HG03175 (cell line): ENCODE results near the gene LDLRAD2.
"Not testable (repeated sequence)": the region's sequence is repeated elsewhere in the genome, so short reads cannot be mapped to it uniquely, and the experiment has no call there.

Source experiments
- ATAC-seq: cut with Tn5 transposase; IDR thresholded peaks from one replicate; pipeline ENCODE4 v1.9.1; 2021; ENCODE audit warnings: mild to moderate bottlenecking, moderate library complexity; ENCODE audit not compliant: unreplicated experiment

LDLRAD2 gene

DNA sequence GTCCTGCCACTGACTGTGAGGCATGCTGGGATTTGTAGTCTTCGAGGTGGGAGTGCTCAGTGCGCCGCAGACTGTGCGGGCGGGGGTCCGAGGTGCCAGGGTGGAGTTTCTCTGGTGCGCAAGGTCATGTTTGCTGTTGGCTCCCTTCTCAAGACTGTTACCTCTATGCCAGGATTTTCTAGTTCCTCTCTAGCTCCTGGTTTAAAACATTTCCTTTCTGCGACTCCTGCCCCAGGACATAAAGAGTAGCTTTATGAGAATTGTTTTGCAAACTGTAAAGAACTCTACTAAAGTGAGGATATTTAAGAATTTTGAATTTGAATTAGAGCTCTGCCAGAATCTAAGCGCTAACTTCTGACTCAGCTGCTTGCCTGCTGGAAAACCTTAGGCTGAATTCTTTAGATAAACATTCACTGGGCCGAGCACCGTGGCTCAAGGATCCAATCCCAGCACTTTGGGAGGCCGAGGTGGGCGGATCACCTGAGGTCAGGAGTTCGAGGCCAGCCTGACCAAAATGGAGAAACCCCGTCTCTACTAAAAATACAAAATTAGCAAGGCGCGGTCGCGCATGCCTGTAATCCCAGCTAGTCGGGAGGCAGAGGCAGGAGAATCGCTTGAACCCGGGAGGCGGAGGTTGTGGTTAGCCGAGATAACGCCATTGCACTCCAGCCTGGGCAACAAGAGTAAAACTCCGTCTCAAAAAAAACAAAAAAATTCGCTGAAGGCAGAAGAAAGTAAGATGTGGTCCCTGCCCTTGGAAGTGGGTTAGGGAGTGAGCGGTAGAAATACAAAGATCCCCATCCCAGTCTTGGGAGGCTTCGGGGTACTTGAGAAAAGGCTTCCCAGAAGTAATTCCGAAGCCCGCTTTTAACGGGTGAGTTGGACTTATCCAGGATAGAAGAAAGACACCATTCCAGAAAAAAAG is 28.1 kb upstream of the LDLRAD2 start:
- ATAC-seq, result no peak

DNA sequence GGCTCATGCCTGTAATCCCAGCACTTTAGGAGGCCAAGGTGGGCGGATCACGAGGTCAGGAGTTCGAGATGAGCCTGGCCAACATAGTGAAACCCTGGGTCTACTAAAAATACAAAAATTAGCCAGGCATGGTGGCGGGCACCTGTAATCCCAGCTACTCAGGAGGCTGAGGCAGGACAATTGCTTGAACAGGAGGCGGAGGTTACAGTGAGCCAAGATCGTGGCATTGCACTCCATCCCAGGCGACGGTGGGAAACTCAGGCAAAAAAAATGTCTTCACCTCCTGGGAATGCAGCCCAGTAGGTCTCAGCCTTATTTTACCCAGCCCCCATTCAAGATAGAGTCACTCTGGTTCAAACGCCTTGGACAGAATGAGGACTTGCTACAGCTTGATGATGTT is 26.3 kb upstream of the LDLRAD2 start:
- not testable (repeated sequence) for ATAC-seq

DNA sequence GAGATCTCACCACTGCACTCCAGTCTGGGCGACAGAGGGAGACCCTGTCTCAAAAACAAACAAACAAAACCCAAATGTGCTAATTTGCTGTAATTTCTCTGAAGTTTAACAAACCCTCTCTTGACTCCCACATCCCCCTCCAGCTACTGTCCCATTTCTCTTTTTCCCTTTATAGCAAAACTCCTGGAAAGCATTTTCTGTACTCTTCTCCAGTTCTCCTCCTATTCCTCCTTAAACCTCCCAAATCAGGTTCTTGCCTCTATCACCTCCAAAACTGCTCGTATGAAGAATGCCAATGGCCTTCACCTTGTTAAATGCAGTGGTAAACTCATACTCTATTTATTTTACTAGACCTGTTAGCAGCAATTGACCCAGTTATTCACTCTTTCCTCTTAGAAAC is 25.4 kb upstream of the LDLRAD2 start:
- no peak for ATAC-seq

DNA sequence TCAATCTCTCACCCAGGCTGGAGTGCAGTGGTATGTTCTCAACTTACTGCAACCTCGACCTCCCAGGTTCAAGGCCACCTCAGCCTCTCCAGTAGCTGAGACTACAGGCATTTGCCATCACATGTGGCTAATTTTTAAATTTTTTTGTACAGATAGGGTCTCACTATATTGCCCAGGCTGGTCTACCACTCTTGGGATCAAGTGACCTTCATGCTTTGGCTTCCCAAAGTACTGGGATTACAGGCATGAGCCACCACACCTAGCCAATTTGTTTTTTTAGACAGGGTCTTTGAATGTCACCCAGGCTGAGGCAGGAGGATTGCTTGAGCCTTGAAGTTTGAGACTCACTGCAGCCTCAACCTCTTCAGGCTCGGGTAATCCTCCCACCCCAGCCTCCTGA is 19.0 kb upstream of the LDLRAD2 start:
- ATAC-seq, result no peak

DNA sequence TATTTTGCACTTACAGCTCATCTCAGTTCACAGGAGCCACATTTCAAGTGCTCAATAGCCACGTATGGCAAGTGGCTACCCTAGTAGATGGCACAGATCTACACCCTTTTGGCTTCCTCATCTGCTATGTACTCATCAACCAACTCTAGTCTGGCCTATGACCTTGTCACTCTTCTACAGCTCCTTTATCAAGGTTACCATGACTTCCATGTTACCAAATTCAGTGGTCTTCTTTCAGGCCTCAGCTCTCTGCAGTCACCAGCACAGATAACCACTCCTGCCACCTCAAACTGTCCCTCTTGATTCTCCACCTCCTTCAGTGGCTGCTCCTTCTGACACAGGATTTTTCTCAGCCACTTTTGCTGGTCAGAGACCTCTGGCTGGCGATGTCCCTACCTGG is 17.4 kb upstream of the LDLRAD2 start:
- no peak for ATAC-seq

DNA sequence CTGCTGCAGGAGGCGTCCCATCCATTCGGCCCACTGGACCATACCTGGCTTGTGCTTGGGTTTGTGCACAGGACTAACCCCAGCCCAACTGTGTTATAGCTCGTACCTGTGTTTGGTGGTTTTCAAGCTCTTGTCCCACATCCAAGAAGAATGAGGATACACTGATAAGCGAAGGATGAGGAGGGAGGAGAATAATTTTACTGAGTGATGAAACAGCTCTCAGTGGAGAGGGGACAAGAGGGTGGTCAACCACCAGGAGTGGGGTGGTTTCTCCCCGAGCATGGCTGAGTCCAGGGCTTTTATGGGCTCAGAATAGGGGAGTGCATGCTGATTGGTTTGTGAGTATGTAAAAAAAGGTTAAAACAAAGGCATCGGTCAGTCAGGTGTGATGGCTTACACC is 17.0 kb upstream of the LDLRAD2 start:
- ATAC-seq, result no peak

DNA sequence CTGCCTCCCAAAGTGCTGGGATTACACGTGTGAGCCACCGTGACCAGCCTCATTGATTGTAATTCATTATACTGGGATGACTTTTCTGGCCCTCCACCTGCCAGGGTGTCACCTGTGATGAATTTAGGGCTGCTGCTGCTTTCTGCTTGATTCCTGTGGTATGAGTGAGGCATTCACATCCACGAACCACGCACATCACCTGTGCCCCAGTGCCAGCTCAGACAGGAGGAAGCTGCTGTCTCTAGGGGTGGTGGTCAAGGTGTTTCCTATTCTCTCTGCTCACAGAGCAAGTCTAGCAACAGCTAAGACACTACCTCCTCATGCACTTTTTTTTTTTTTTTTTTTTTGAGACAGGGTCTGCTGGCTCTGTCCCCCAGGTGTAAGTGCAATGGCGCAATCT is 12.3 kb upstream of the LDLRAD2 start:
- ATAC-seq, result no peak

DNA sequence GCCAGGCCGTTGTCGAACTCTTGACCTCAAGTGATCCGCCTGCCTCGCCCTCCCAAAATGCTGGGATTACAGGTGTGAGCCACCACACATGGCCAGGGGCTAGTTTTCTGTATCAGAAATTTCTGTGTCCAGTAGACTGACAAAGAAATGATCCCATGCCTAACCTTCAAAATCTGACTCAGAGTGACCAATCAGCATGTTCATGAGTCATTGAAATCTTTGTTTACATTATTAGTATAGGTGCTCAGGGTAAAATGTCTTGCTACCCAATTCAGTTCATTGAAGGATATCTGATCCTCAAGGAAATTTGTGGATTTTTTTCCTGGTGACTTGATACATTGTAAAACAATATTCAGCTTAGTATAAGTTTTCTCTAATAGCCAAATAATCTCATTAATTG is 11.0 kb upstream of the LDLRAD2 start:
- no peak for ATAC-seq

DNA sequence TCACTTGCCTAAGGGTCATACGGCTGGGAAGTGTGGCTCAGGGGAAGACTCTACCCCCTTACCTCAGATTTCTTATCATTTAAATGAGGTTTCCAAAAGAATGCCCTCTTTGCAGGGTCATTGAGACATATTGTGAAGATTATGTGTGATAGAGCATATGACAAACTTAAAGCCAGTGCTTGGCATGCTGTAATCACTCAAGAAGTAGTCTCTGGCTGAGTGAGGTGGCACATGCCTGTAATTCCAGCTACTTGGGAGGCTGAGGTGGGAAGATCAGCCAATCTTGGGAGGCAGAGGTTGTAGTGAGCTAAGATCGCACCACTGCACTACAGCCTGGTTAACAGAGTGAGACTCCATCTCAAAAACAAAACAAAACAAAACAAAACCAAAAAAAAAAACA is 7.5 kb upstream of the LDLRAD2 start:
- no peak for ATAC-seq

DNA sequence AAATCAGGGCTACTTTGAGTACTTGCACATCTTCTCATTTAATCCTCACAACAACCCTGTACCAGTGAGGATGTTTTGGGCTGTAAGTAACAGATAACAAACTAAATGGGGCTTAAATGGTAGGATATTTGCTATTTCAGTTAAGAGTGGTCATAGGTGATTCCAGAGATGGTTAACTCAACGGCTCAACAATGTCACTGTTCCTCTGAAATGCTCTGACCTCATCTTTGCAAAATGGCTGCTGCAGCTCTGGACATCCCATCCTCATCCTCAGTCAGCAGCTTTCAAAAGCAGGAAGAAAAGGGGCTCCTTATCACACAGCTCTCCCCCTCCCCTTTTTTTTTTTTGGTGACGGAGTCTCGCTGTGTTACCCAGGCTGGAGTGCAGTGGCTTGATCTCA is 1.5 kb downstream of the LDLRAD2 start:
- ATAC-seq, result no peak

DNA sequence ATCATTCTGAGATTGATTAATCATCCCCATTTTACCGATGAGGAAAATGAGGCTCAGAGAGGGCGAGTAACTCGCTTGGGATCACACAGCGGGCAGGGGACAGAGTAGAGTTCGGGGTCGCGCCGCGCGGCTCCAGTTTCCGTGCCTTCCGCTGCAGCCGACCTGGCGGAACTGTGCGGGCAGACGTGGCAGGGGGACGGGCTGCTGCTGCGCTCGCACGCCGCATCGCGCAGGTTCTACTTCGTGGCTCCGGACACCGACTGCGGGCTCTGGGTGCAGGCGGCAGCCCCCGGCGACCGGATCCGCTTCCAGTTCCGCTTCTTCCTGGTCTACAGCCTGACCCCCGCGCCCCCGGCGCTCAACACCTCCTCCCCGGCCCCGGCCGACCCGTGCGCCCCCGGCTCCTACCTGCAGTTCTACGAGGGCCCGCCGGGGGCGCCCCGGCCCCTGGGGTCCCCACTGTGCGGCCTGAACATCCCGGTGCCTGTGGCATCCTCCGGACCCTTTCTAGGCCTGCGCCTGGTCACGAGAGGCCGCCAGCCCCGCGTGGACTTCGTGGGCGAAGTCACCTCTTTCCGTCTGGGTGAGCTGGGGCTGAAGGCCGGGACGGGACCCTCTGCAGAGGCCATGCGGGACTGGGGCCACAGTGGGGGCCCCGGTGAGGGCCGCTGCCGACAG is 2.3 kb downstream of the LDLRAD2 start:
- no peak for ATAC-seq

DNA sequence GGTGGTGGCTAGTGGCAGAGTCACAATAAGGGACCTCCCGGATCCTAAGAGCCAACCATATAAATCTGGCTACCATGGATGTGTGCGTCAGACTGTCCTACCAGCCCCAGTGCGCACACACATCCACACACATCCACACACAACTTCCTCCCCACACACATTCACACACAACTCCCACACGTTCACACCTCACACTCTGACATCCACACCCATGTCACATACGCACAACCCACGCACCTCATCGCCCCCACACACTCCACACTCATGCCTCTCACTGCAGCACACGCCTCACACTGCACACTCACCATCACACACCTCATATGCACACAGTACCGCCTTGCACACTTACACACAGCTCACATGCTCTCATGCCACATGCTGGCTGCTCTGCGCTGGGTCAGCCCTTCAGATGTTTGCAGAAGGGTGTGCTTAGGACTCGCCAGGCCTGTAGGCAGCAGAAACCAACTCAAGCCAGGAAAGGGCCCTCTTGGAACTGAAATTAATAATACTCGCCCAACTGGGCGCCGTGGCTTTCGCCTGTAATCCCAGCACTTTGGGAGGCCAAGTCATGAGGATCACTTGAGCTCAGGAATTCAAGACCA is 3.0 kb downstream of the LDLRAD2 start:
- ATAC-seq, result no peak

DNA sequence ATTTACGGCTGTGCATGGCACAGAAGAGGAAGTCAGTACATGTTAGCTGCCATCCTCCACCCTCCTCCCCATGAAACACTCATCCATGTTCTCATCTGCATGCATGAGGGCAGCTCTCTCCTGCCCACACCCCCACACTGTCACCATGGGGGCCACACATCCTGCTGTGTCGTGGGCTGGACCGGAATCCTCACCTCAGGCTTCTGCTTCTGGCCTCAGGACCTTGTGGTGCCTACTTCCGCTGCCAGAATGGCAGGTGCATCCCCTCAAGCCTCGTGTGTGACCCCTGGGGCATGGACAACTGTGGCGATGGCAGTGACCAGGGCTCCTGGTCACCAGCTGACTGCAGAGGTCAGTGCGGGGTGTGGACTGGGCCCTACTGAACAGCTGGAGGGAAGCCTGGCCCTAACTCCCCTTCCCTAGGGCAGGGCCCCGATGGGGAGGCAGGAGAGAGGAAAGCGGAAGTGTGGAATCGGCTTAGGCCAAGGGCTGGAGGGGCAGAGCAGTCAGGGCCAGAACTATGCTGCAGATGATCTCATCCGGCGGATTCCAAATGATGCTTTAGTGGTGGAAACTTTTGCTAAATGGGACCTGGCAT is 3.8 kb downstream of the LDLRAD2 start:
- no peak for ATAC-seq

DNA sequence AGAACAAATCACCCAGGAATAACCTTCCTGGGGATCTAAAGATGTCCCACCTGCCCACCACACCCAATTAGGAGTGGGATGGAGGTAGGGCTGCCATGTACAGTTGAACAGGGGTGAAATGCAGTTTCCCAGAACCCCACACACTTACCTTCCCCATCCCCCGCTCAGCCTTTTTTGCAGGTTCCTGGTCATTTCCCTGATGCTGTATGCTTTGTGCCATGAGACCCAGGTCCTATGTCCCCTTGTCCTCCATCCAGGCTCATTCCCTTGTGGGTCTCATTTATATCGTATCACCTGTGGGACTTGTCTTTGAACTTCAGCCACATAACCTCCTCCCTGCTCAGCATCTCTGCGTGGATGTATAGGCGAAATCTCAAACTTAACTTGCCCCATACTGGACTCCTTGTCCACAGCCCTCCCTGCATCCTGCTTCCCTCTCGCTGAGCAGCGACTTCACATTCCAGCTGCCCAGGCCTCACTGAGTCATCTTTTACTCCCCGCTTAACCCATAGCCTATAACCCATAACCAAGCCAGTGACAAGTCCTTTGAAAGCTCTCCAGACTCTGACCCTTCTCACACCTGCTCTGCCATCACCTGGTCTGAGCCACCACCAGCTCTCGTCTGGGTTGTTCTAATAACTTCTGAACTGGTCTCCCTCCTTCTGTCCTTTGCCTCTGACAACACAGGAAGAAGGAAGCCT is 4.7 kb downstream of the LDLRAD2 start:
- ATAC-seq, result no peak

DNA sequence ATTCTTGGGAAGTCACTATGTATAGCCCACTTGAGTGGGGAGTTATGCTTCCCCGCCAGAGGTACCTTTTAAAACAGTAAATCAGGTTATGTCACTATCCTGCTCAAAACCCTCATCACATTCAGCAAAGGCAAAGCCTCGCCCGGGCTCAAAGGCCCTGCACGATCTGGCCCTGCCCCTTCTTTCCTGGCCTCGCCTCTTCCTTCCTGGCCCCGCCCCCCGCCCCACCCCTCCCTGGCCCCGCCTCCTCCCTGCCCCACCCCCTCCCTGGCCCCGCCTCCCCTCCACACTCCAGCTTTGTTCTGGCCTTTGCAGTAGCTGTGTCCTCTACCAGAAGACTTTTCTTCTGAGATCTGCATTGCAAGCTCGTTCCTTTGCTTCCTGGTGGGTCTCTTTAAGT is 6.6 kb downstream of the LDLRAD2 start:
- ATAC-seq, result no peak

DNA sequence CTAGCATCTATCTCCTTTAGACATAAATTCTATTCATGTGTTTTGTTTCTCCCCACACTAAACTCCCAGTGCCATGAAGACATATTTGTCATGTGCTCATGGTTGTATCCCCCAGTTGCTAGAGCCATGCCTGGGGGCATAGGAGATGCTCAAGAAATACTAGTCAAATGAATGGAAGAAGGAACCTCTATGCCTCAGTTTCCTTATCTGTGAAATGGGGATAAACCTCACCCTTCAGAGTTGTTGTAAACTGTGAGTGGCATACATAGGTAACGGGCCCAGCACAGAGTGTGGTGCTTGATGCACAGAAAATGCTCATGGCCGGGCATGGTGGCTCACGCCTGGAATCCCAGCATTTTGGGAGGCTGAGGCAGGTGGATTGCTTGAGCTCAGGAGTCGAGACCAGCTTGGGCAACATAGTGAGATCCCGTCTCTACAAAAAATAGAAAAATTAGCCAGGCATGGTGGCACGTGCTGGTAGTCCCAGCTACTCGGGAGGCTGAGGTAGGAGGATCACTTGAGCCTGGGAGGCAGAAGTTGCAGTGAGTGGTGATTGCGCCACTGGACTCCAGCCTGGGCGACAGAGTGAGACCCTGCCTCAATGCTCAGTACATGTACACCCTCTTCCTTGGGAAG is 8.7 kb downstream of the LDLRAD2 start:
- ATAC-seq, result no peak

DNA sequence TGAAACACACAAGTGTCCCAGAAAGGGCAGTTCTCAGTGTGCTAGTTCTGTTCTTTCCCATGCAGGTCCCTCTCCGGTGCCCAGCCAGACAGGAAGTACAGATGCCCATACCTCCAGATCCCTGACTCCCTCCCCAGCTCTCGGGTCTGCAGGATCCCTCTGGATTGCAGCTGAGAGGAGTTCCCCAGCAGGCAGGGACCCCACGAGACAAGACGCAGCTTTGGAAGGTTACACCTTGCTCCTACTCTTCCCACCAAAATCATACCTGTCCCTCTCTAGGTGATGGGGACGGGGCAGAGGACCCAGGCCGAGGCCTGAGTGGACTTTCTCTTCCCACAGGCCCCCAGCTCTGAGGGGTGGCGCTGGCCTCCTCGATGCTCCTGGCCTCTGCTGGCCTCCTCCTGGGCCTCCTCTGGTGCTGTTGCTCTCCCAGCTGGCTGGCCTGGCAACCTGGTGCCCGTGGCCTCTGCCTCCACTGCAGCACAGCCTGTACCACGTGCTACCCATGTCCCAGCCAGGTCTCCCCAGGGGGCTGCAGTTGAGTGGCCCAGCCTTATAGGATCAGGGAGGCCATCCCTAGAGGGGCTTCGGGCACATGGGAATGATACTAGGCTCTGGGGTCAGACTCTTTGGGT is 9.4 kb downstream of the LDLRAD2 start:
- no peak for ATAC-seq

DNA sequence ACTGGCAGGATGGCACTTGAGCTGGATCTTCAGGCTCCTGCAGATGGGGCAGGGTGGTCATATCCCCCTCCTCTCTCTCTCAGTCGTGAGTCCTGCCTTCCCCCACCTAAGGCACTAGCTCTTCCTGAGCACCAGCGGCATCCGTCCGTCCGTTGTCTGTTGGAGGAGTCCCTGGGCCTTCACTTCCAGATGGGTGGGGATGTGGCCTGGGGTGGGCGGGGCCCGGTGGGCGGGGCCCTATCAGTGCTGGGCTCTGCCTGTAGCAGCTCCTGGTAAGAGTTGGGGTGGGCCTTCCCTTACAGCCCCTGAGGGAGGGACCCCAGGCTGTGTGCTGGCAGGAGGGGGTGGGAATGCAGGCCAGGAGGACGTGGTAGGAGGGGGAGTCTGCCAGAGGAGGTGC is 10.3 kb downstream of the LDLRAD2 start:
- no peak for ATAC-seq

DNA sequence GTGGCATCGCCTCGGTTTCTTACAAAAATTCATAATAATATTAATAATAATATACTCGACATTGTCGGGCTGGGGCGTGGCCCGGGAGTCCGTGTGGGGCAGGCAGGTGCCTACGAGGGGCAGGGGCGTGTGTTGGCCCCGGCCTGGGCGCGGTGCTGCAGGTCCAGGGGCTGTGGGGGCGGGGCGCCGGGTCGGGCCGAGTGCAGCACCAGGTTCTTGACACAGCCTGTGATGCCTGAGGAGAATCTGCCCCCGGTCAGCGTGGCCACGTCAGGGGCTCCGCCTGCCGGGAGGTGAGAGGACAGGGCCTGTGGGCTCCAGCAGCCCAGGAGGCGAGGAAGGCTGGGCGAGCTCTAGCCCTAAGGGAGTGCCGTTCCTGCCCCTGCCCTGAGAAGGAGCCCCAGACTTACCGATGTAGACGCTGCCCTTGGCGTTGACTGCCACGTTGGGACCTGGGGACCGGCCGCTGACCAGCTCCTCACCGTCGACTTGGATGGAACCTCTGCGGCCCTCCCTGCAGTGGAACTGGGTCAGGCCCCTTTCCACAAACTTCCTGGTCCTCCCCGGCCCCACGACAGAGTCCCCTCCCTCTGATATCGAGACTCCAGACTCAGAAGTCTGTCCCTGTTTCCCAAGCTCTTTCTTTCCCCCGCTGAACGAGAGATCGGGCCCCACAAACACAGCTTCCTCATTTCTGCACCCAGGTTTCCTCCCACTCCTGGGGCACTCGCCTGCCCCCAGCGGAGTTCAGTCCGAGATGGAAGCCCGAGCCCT is 11.3 kb downstream of the LDLRAD2 start:
- no peak for ATAC-seq
